Stimulated activated CD4-positive, alpha-beta T cell treated with anti-CD3 and anti-CD28 coated beads, Interleukin-12 subunit alpha, Interleukin-12 subunit beta, amount 100 ng/mL, for 24 hours (primary cell): Measurements from ENCODE around the gene ZNF135.

Source experiments
- DNase-seq, 2 experiments: peaks; one replicate each; pipeline ENCODE4 v3.0.0-alpha.2; 2020; ENCODE audit warnings: low read depth in 2 of 2

ZNF135 gene

GRCh38 chr19:58059003-58059670 lies at the start of gene ZNF135:
Gene ZNF135, plus strand, starts transcription at chr19:58059282. Its CDS starts 721 bp downstream, at chr19:58060003.
- DNase-seq: peak; percentile 24 to 45

- DNase-seq: no peak
Measured at GRCh38 chr19:58009301-58009665, 49.8 kb upstream of the ZNF135 start.

DNA sequence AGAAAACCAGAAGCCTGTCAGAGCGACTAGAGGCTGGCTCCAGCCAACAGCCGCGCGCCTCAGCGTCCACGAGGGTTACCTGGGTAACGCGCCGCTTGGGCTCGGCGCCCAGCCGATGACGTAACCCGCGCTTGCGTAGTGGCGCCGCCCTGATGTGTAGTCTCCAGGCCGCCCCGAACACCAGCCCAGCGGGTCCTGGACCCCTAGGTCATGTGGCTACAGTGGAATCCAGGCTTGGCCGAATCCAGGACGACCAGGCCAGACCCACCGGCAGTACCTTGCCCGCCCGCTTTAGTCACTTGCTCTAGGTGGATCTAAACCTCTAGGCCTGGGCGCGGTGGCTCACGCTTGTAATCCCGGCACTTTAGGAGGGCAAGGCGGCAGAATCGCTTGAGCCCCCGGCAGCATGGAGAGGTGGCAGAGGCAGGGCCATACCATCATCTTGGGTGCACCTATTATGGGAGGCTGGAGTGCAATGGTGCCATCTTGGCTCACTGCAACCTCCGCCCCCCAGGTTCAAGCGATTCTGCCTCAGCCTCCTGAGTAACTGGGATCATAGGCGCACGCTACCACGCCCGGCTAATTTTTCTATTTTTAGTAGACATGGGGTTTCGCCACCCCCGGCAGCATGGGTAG lies 49.3 kb upstream of the ZNF135 start:
- peak; percentile 29 to 36 for DNase-seq

GRCh38 chr19:58010507-58010906 lies 48.6 kb upstream of the ZNF135 start:
- no peak for DNase-seq

GRCh38 chr19:58014141-58014540 lies 44.9 kb upstream of the ZNF135 start:
- DNase-seq: no peak

GRCh38 chr19:58020129-58020528 lies 39.0 kb upstream of the ZNF135 start:
- no peak for DNase-seq

GRCh38 chr19:58021541-58022282 lies 37.4 kb upstream of the ZNF135 start:
- peak in 1 of 2 experiments; percentile 17 for DNase-seq

DNA sequence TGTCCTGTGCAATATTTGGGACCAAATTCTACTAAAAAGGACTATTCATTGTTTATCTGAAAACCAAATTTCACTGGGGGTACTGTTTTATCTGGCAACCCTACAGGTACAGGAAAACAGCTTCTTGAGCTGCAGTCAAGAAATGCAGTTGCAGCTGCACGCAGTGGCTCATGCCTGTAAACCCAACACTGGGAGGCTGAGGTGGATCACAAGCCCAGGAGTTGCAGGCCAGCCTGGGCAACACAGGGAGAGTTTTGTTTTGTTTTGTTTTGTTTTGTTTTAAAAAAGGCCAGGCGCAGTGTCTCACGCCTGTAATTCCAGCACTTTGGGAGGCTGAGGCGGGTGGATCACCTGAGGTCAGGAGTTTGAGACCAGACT lies 36.8 kb upstream of the ZNF135 start:
- DNase-seq: no peak

DNA sequence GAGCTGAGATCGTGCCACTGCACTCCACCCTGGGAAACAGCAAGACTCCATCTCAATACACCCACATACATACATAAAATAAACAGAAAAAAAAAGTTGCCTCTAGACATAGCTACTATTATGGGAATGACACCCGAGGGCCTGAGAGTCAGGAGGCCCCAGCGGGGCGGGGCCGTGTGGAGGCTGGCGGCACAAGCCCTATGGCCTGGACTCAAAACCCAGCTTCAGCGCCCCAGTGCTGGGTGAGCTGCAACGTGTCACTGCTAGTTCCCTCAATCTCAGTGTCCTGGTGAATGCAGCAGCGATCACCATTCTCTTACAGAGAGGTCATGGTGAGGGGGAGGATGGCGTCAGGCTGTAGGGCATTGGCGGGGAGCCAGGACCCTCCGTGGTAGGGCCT lies 34.4 kb upstream of the ZNF135 start:
- no peak for DNase-seq

DNA sequence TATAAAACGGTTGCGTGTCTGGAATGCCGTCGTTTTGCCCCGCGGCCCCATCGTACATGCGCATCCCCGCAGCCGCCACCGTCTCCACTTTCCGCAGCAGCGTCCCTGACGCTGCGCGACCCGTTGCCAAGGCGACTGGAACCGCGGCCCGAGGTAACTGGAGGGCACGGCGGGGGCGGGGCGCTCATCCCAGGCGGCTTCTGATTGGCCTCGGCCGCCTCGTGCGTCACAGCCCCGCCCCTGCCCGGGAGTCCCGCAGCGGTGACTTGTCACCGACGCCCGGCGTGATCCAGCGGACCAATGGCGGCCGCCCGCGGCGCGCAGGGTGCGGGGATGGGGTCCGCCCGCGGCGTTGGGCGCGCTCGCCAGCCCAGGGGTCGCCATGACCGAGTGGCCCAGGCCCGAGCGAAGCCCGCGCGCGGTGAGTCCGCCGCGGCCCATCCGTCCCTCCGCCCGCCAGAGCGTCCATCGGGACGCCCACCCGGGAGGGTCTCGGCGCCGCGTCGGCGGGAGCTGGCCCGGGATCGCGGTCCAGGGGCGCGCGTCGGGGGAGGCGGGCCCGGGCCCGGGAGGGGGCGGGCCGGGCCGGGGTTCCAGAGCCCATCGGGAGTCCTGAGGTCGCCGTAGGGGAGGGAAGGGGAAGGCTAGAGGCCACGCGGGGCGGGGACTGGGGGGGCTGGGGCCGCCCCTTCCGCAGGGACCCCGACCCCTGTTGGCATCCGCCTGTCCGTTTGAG lies 25.2 kb upstream of the ZNF135 start, which contains the start of gene ZSCAN1:
ZSCAN1 (plus strand) TSS at position 285 of the 736 bp plus-strand sequence. CDS start 3,812 bp downstream, outside the sequence.
- DNase-seq: peak in 1 of 2 experiments; percentile 6

DNA sequence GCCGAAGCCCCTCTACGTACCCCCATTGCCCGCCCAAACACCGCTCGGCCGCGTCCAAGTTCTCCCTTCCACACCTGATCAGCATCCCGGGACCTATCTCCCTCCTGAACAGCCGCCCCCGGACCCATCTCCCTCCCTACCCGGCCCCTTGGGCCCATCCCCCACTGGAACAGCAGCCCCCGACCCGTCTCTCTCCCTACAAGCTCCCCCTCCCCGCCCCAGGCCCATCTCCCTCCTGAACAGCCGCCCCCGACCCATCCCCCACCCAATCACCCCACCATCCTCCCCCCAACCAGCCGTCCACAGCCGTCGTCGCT lies 24.6 kb upstream of the ZNF135 start:
- DNase-seq: no peak

DNA sequence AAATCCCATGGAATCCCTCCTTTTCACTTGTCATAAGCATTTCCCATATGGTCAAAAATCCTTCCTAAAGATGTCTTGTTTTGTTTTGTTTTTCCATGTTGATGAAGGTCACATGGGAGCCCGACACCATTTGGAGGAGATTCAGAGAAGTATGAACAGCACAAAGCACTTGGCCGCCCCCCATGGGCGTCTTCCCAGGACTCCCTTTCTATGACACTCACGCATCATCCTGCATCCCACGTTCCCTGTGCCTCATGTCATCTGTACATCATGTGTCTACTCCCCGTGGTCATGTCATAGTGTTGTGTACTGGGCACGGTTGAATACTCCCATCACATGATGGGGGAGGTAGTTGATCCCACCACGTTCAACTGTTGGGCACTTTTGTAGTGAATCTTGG lies 23.2 kb upstream of the ZNF135 start:
- no peak for DNase-seq

GRCh38 chr19:58037927-58038687 lies 21.0 kb upstream of the ZNF135 start:
- no peak for DNase-seq

GRCh38 chr19:58038688-58039204 lies 20.3 kb upstream of the ZNF135 start:
- no peak for DNase-seq

- DNase-seq: no peak
Measured at GRCh38 chr19:58040751-58041525, 18.1 kb upstream of the ZNF135 start.

GRCh38 chr19:58042495-58043340 lies 16.4 kb upstream of the ZNF135 start:
- DNase-seq: no peak

- DNase-seq: no peak
Measured at GRCh38 chr19:58044391-58044790, 14.7 kb upstream of the ZNF135 start.

- DNase-seq: no peak
Measured at GRCh38 chr19:58044886-58045285, 14.2 kb upstream of the ZNF135 start.

DNA sequence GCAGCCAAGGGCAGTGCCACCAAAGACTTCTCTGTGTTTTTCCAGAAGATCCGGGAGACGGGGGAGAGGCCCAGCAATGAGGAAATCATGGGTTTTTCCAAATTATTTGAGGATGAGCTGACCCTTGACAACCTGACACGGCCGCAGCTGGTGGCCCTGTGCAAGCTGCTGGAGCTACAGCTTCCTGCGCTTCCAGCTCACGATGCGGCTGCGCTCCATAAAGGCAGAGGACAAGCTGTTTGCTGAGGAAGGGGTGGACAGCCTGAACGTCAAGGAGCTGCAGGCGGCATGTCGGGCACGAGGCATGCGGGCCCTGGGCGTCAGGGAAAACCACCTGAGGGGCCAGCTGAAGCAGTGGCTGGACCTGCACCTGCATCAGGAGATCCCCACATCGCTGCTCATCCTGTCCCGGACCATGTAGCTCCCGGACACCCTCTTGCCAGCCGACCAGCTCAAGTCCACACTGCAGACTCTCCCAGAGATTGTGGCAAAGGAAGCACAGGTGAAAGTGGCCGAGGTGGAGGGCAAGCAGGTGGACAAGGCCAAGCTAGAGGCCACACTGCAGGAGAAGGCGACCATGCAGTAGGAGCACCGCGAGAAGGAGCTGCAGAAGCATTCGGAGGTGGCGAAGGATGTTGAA lies 13.6 kb upstream of the ZNF135 start:
- DNase-seq: no peak
